Hippocampal formation (tissue), 2 donors: Measurements from ENCODE around the gene NDUFC2.
A peak's percentile ranks its signal among the peaks of the same experiment; 100 is the strongest.
"Not testable (repeated sequence)": the region's sequence is repeated elsewhere in the genome, so short reads cannot be mapped to it uniquely, and the experiment has no call there.

Experiments
- DNase-seq, 2 donors: peaks; one replicate each; lab custom pipeline; 2025; lab: John Stamatoyannopoulos, UW

NDUFC2 gene

DNA sequence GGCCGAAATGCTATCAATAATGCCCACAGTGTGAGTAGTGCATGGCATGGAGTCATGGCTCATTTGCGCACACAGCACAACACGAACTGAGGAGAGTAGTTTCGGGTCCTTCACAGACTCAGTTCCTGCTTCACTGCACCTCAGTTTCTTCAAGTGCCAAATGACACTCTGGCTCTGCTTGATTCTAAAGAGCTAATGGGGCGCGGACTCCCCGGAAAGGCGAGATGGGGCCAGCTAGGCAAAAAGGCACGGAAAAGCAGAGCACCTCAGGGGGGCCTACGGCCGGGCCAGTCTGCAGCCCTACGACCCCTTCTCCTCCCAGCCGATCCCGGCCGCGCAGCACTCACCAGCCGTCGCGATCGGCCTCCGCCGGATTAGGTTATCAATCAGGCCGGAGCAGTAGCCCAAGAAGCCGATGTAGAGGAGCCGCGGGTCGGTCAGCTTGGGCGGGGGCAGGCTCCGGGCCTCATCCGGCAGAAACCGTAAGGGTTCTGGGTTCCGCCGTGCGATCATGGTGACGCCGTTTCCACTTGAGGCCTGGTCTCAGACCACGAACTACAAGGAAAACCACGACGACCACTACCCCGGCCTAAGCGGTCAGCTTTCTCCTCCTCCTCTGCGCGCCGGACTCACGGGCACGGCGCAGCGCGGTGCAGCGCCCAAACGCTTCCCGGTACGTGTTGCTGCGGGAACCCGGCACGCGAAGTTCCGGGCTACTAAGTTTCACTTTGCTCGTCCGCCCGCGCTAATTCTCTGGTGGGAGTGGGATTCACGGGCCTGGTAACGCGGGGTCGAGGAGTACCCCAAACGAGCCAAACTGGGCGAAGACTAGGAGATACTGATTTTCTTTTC, at the start of gene NDUFC2:
Gene NDUFC2 (minus strand): TSS at position 631 of the 852 bp plus-strand sequence. CDS start 118 bp downstream, at position 513.
- DNase-seq, result peak; percentile 68 to 77

DNA sequence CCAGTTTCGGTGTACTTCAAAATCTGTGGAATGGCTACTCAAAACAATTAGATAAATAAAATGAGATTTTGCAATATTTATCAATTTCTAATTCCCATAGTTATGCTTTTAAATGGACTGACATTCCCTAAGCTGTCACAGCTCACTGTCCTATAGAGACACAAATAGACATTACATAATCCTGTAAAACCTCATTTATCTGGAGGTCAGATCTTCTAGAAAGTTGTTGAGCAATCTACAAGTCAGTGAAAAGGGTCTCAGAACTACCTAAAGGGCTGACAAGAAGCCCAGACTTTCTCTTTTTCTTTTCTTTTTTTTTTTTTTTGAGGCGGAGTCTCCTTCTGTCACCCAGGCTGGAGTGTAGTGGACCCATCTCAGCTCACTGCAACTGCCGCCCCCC, 47.7 kb upstream of the NDUFC2 start:
- DNase-seq, result no peak

DNA sequence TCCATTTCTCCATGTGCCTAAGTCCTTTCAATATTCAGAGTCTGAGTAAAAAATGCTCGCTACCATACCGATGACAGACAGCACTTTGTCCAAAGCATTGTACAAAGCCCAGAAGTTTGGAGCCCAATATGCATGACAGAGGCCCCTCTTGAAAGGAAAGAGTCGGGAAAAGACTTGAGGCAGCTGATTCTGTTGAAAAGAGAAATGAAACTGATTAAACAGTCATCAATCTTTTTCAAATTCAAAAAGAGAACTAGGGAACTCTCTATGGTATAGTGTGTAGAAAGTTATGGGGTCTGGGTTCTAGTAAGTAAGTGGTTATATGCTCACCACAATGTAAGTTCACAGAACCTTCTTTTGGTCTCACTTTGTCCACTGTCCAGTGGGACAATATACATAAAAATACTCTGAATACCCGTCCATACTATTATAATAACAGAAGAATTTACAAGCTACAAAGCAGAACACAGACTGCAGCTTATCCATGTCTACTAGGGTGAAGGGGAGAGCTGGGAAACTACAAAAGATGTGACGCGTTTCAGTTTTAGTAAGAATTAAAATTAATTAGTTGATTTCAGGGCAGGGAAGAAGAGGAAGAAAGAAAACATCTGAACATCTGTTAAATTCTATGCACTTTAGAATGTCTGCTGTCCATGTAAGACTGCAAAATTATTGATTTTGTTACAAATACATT, 33.1 kb upstream of the NDUFC2 start:
- no peak for DNase-seq

DNA sequence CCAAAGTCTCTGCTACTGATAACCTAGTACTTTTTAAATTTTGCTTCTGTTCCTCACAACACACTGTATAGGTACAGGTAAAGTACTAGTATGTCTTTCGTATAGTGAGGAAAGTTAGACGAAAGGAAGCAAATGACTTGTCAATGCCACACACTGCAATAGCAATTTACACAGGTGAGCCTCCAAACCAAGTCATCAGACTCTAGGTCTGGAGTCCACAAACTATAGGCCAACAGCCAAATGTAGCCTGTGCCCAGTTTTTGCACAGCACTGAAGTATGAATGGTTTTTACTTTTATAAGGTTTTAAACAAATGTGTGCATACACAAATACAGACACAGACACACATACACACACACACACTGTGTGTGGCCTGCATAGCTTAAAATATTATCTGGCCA, 31.6 kb upstream of the NDUFC2 start:
- DNase-seq, result no peak

GRCh38 chr11:78110830-78111229, 31.2 kb upstream of the NDUFC2 start:
- DNase-seq, result no peak

DNA sequence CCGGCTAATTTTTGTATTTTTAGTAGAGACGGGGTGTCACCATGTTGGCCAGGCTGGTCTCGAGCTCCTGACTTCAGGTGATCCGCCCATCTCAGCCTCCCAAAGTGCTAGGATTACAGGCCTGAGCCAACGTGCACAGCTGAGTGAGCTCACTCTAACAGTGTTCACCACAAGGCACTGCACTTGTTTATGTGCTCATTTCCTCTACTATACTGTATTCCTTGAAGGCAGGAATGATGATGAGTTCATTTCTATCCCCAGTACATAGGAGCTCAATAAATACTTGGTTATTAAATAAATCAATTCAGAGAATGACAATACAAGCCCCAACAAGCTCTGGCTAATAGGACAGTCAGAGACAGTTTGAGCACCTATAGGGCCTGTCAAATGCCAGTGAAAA, 30.7 kb upstream of the NDUFC2 start:
- no peak for DNase-seq

DNA sequence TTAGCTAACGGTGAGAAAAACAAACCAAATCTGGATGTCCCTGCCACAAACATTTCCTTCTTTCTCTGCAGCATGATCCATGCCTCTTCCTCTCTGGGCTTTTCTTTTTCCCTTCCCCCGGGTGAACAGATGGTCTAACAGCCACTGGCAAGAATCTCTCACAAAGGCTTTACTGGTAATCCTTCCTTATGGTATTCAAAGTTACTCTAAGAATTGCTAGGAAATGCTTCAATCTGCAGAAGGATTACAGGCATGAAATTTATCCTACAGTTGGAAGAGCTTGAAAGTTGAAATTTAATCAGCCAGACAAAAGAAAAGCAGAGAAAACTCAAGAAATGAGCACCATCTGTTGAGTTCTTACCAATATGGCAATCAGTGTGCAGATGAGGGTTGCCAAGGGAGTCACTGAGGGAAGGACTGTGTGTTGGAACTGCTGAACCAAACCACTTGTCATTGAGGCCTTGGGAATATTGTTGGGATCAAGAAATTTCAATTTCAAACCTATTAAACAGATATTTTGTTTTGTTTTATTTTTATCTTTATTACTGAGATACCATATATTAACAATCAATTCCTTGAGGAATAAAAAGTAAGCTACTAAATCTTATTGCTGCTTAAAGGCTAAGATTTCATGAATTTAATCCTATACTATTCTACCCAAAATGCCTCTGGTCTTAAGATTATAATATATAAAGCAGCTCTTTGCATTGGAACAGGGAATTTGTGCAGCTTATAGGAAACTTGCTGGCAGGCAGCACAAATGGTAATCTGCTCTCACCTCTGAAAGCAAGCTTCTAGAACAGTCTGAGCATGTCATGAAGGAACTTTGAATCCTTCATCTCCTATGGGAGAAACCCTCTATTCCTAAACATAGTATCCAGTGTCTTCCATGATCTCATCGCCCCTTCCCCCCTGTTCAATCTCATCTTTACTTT, 29.7 kb upstream of the NDUFC2 start:
- DNase-seq, result peak in 1 of 2 donors; percentile 19

DNA sequence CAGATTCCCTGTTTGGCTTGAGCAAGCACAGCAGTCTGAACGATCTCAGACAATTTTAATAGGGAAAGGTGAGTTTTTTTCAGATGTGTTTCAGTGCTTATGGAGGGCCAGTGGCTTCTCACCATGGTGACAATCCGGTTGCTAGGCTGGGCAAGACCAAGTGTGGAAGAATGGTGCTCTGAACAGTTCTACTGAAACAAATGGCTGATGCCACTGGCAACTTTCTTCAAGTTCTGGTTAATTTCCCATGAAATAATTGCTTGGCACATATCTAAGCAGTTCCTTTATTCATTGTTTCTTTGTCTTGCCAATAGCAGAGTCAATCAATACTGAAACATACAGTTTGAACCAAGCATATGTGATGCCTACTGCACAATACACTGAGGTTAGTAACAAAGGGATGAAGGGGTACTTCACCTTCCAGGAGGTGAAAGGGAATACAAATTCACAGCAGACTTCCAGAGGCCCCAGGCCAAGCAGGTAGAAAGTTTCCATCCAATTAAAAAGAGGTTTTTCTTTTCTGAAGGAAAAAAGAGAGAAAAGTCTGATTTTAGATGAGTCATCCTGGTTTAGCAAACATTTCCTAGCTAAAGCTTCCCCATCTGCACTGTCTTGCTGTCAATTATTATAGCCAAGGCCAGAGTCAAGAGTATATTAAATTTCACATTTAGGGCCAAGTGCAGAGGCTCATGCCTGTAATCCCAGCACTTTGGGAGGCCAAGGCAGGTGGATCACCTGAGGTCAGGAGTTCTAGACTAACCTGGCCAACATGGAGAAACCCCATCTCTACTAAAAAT, 21.2 kb upstream of the NDUFC2 start:
- peak; percentile 7 to 62 for DNase-seq

- no peak for DNase-seq
Measured at GRCh38 chr11:78100261-78100660, 20.6 kb upstream of the NDUFC2 start.

- DNase-seq, result no peak
Measured at GRCh38 chr11:78099666-78100065, 20.0 kb upstream of the NDUFC2 start.

DNA sequence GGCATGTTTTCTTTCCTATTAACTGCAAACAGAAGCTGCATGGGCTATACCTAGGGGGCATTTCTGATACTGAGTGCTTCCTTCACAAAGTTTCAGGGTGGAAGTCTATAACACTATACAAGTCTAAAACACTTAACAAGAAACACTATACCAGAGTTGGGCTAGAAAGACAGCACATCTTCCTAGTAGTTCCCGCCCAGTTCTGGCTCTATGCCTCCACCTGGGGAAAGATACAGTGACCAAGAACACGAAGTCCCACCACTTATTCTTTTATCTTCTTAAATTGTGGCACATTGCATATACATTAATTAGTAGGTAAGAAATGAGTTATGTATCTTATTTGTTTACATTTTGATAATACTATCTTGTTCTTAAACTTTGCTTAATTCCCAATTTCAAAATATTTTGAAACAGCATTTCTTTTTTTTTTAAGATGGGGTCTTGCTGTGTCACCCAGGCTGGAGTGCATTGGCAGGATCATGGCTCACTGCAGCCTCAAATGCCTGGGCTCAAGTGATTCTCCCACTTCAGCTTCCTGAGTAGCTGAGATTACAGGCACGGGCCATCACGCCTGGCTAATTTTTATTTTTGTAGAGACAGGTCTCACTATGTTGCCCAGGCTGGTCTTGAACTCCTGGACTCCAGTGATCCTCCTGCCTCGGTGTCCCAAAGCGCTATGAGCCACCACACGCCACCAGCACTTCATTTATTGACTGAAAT, 18.2 kb upstream of the NDUFC2 start:
- no peak for DNase-seq

GRCh38 chr11:78094250-78094649, 14.6 kb upstream of the NDUFC2 start:
- no peak for DNase-seq

DNA sequence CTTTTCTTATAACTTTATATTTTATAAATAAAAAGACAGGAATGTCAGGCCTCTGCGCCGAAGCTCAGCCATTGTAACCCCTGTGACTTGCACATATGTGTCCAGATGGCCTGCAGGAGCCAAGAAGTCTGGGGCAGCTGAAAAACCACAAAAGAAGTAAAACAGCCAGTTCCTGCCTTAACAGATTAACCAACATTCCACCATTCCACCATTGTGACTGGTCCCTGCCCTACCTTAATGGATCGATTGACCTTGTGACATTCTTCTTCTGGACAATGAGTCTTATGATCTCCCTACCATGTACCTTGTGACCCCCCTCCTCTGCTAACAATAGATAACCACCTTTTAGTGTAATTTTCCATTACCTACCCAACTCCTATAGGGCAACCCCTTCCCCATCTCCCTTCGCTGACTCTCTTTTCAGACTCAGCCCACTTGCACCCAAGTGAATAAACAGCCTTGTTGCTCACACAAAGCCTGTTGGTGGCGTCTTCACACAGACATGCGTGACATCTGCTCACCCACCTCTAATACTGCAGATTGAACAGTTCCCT, 6.9 kb upstream of the NDUFC2 start:
- DNase-seq, result not testable (repeated sequence)

- DNase-seq, result no peak
Measured at GRCh38 chr11:78085972-78086371, 6.3 kb upstream of the NDUFC2 start.

GRCh38 chr11:78084506-78084905, 4.8 kb upstream of the NDUFC2 start:
- DNase-seq, result not testable (repeated sequence)

GRCh38 chr11:78083021-78083420, 3.4 kb upstream of the NDUFC2 start:
- DNase-seq, result no peak

DNA sequence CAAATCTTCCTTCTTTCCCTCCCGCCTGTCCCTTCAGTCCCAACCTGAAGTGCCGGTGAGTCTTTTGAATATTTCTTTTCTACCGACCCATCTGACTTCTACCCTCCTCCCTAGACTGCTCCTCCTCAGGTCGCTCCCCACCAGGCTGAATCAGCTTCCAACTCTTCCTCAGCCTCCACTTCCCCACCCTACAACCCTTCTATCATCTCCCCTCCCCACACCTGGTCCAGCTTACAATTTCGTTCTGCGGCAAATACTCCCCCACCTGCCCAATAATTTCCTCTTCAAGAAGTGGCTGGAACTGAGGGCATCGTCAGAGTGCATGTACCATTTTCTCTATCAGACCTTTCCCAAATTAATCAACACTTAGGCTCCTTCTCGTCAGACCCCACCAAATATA, 2.5 kb upstream of the NDUFC2 start:
- no peak for DNase-seq

DNA sequence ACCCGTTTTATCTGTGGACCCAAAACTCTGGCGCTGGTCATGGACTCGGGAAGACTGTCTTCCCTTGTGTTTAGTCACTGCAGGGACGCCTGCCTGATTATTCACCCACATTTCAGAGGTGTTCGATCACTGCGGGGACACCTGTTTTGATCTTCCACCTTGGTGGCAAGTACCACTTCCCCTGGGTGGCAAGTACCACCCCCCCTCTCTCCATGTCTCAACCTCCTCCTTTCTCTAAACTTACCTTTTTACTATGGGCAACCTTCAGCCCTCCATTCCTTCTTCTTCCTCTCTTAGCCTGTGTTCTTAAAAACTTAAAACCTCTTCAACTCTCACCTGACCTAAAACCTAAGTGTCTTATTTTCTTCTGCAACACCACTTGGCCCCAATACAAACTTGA, 1.9 kb upstream of the NDUFC2 start:
- DNase-seq, result no peak

GRCh38 chr11:78080818-78081495, 1.3 kb upstream of the NDUFC2 start:
- no peak for DNase-seq
